ENCODE measurements around the gene BCAM.

The BCAM gene

GRCh38 chr19:44816301-44816700, 7.4 kb downstream of the BCAM start:
- H3K9me3 ChIP-seq (ENCODE audit: control insufficient read depth, insufficient read depth, low read length): no peaks in the 10 kb centered on the region
- no peak overlapping the region for H3K4me3 ChIP-seq (ENCODE audit: low read length)
- H3K27ac ChIP-seq (ENCODE audit: low read depth, low read length): no peak overlapping the region
- no peaks in the 10 kb centered on the region for H3K4me1 ChIP-seq (ENCODE audit: control insufficient read depth, low read length)
- no peaks in the 10 kb centered on the region for H3K9me2 ChIP-seq (replicated peaks; ENCODE audit: control insufficient read depth, low read length)
- no peaks in the 10 kb centered on the region for H4K20me1 ChIP-seq (ENCODE audit: control insufficient read depth, insufficient read depth, low read depth, low read length)
- H3K4me2 ChIP-seq (ENCODE audit: low read length): no peak overlapping the region
- H3K27me3 ChIP-seq (ENCODE audit: control insufficient read depth, low read length): no peaks in the 10 kb centered on the region
- H3K79me2 ChIP-seq (ENCODE audit: control insufficient read depth, low read length): no peaks in the 10 kb centered on the region
- no peaks in the 10 kb centered on the region for H3F3A ChIP-seq (ENCODE audit: control insufficient read depth, insufficient read depth)
- no peaks in the 10 kb centered on the region for H3K36me3 ChIP-seq (ENCODE audit: control insufficient read depth, low read length)
- TF ChIP-seq, protein P1, sequence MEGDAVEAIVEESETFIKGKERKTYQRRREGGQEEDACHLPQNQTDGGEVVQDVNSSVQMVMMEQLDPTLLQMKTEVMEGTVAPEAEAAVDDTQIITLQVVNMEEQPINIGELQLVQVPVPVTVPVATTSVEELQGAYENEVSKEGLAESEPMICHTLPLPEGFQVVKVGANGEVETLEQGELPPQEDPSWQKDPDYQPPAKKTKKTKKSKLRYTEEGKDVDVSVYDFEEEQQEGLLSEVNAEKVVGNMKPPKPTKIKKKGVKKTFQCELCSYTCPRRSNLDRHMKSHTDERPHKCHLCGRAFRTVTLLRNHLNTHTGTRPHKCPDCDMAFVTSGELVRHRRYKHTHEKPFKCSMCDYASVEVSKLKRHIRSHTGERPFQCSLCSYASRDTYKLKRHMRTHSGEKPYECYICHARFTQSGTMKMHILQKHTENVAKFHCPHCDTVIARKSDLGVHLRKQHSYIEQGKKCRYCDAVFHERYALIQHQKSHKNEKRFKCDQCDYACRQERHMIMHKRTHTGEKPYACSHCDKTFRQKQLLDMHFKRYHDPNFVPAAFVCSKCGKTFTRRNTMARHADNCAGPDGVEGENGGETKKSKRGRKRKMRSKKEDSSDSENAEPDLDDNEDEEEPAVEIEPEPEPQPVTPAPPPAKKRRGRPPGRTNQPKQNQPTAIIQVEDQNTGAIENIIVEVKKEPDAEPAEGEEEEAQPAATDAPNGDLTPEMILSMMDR (IDR thresholded peaks at IDR 0.05; ENCODE audit: low read depth, low read length, poor library complexity, severe bottlenecking): no peak
- TF ChIP-seq EZH2phosphoT487 (IDR thresholded peaks at IDR 0.05; ENCODE audit: borderline replicate concordance, low read length): no peak

GRCh38 chr19:44817725-44818465, 9.0 kb downstream of the BCAM start:
- Histone ChIP-seq H3K27ac (ENCODE audit: low read depth, low read length) (no peak overlapping the region), H3K9me3 (ENCODE audit: control insufficient read depth, insufficient read depth, low read length) (no peaks in the 10 kb centered on the region), H3K4me1 (ENCODE audit: control insufficient read depth, low read length) (no peaks in the 10 kb centered on the region), H3K36me3 (ENCODE audit: control insufficient read depth, low read length) (no peaks in the 10 kb centered on the region), H3K9me2 (replicated peaks; ENCODE audit: control insufficient read depth, low read length) (no peaks in the 10 kb centered on the region), H3K79me2 (ENCODE audit: control insufficient read depth, low read length) (no peaks in the 10 kb centered on the region), H3F3A (ENCODE audit: control insufficient read depth, insufficient read depth) (no peaks in the 10 kb centered on the region), H3K4me3 (ENCODE audit: low read length) (no peak overlapping the region), H4K20me1 (ENCODE audit: control insufficient read depth, insufficient read depth, low read depth, low read length) (no peaks in the 10 kb centered on the region), H3K4me2 (ENCODE audit: low read length) (no peak overlapping the region), H3K27me3 (ENCODE audit: control insufficient read depth, low read length) (no peaks in the 10 kb centered on the region)
- TF ChIP-seq, protein P1 (IDR thresholded peaks at IDR 0.05; ENCODE audit: low read depth, low read length, poor library complexity, severe bottlenecking): no peak
- TF ChIP-seq EZH2phosphoT487 (IDR thresholded peaks at IDR 0.05; ENCODE audit: borderline replicate concordance, low read length): no peak

- Histone ChIP-seq H3K4me1 (ENCODE audit: control insufficient read depth, low read length) (no peaks in the 10 kb centered on the region), H3K27me3 (ENCODE audit: control insufficient read depth, low read length) (no peaks in the 10 kb centered on the region), H3F3A (ENCODE audit: control insufficient read depth, insufficient read depth) (no peaks in the 10 kb centered on the region), H3K36me3 (ENCODE audit: control insufficient read depth, low read length) (no peaks in the 10 kb centered on the region), H3K4me2 (ENCODE audit: low read length) (no peak overlapping the region), H3K9me2 (replicated peaks; ENCODE audit: control insufficient read depth, low read length) (no peaks in the 10 kb centered on the region), H3K79me2 (ENCODE audit: control insufficient read depth, low read length) (no peaks in the 10 kb centered on the region), H3K4me3 (ENCODE audit: low read length) (no peak overlapping the region), H3K27ac (ENCODE audit: low read depth, low read length) (no peak overlapping the region), H4K20me1 (ENCODE audit: control insufficient read depth, insufficient read depth, low read depth, low read length) (no peaks in the 10 kb centered on the region), H3K9me3 (ENCODE audit: control insufficient read depth, insufficient read depth, low read length) (no peaks in the 10 kb centered on the region)
- TF ChIP-seq EZH2phosphoT487 (IDR thresholded peaks at IDR 0.05; ENCODE audit: borderline replicate concordance, low read length): no peak
- TF ChIP-seq, protein P1 (IDR thresholded peaks at IDR 0.05; ENCODE audit: low read depth, low read length, poor library complexity, severe bottlenecking): no peak
These were observed 9.6 kb downstream of the BCAM start for GRCh38 chr19:44818466-44819031.
